Suppressor macrophage treated with lipopolysaccharide for 4 hours (primary cell): ENCODE data around the gene TPT1.

ENCODE experiments used
- DNase-seq: peaks from one replicate; pipeline ENCODE4 v3.0.0-alpha.2; 2020

The TPT1 gene

DNA sequence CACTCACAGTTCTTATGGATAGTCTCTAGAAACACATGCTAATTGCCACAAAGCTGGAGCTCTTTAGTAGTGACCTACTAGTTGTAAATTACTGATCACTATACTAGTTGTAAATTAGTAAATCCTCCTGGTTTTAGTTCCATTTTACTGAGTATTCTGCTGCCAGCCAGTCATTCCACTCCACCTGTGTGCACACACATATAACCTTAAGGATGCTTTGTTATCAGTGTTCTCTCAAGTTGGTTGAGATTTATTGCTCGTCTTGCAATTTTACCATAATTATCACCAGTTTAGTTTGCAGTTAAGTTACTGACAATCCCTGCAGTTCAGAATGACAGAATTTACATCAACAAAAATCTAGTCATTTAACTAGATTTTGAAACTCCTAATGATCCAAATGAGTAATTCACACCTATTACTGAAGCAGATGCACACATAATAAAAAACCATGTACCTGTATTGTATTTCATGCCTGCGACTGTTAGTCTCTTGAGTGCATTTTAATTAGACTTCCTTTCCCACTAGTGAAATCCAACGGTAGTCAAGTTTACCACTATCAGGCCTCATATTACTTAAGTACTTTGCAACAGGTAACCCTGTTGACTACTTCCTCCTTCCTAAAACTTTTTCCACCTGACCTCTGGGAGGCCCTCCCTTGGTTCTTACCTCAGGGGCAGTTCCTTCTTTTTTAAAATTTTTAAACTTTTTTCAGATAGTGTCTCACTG lies 7.6 kb downstream of the TPT1 start:
- DNase-seq = no peak

DNA sequence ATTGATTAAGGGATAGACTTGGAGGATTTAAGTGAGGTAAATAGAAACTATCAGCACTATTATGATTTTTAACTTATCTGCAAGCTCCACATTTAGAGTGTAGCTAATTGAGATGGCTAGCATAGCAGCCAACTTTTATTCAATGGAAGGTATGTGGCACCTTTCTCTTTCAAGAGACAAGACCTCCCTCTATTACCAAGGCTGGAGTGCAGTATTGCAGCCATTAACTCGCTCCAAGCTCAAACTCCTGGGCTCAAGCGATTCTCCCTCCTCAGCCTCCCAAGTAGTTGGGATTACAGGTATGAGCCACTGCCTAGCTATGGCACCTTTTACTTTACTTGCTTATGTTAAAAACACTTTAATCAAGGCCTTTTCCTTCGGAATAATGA lies 8.2 kb downstream of the TPT1 start:
- no peak for DNase-seq

DNA sequence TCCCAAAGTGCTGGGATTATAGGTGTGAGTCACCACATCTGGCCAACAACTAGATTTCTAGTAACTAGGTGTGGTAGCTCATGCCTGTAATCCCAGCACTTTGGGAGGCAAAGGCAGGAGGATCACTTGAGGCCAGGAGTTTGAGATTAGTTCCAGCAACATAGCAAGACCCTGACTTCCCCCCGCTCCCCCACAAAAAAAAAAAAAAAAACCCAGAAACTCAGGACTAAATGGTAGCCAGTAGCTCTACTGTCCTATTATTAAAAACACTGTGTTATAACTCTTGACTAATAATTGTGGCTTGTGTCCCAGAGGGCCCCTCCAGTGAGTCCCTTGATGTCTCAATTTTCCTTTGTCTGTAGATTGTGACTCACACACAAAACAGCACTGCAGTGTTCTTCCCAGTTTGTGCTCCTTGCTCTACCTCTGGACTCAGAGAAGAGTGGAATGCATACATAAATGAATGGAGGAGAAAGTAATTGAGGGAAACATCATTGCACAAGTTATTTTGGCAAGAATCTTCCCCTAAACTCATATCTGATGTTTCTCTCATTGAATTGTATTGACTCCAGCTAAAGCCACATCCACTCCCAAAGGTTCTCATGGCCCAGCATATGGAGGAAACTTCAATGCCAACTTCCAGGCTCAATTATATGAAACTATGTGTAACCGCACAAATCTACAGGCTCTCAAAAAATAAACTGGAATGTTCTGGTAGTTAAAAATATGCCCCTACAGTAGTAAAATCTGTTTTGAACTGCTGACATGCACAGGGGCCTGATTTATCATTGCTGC lies 8.8 kb downstream of the TPT1 start:
- DNase-seq = peak; percentile 63

DNA sequence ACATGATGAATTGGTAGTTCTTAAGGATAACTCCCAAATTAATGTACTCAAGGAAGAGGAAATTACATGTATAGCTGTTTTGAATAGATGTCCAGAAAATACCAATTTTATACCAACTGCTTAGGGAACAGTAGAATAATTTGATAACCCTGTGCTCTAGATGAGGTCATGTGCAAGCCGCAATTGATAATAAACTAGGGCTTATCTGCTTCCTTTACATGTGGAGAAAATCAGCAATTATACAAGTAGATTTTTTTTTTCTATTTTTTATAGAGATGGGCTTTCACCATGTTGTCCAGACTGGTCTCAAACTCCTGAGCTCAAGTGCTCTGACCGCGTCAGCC lies 9.3 kb downstream of the TPT1 start:
- no peak for DNase-seq

DNA sequence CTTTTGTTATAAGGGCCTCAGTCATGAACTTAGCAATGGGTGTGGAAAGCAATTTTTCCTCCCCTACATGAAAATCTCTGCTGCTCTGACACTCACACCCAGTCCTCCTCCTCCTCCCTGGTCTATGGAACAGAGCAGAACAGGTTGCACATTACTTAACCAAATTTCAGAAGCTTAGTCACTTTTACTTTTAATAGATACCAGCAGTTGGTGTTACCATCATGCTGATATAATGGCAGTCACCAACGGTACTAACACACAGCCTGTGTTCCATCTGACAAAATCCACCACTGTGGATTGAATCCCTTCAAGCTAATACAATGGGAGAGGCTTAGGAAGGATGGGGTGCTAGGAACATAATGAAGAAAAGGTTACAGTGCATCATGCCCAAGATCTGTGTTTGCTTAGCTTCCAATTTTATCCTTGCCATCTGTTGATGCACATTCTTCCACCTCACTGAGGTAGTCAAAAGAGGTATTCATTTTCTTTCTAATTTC lies 9.8 kb downstream of the TPT1 start:
- DNase-seq = no peak

DNA sequence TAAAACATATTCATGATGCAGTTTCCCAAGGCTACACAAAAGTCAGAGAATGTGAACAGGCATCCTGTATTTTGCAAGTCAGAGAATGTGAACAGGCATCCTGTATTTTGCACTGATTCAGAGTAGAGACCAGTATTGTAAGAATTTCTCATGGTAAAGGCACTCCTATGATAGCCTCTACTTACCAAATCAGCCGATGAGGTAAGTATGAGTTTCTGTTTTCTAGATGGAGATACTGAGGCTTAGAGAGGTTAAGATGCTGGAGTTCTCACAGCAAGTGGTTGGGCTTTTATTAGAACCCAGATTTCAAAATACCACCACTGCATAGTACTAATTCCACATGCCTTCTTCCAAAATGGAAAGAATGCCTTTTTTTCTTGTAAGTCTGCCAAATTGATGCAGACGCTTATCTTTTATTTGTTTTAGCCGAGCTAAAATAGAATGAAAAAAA lies 12.3 kb downstream of the TPT1 start:
- no peak for DNase-seq

DNA sequence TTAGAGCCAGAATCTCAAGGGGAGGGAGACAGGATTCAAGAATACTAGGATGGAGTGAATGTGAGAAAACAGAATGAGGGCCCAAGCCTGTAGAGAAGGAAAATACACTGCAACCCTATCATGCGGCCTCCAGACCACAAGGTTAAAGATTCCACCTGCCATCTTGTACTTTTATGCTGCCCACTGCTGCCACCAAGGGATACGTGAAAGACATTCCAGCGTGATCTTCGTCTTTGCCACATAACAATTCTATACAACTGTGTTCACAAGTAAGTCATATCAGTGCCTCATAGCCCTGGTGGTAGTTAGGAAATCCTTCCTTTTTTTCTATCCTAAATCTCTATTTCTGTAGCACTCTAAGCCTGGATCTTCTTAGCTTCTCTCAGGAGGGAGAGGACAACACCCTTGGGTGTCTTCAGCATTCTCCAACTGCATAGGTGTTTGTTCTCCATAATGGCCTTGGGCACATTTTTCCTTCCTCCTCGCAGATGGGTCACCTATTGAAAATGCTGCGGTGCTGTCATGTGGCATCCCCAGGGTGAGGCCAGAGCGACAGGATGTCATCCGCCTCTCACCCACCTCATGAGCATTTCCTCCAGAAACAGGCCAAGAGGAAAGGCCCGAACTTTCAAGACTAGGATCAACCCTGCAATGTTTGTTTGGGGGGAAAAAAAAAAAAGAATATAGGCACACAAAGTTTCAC lies 13.6 kb downstream of the TPT1 start:
- no peak for DNase-seq

DNA sequence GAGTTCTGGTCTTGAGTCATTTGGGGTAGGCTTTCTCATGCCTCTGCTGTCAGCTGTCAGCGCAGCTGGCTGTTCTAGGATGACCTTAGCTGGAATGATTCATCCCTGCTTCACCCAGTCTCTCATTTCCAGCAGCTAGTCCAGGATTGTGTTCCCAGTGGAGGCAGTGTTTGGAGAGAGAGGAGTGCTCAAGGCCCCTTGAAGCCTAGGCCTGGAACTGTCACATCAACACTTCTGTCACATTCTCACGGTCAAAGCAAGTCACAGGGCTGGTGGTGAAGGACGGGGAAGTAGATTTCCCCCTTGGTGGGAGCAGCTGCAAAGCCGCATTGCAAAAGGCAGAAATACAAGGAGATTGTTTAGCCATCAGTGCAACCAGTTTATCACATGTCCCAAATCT lies 15.2 kb downstream of the TPT1 start:
- DNase-seq = peak; percentile 79

DNA sequence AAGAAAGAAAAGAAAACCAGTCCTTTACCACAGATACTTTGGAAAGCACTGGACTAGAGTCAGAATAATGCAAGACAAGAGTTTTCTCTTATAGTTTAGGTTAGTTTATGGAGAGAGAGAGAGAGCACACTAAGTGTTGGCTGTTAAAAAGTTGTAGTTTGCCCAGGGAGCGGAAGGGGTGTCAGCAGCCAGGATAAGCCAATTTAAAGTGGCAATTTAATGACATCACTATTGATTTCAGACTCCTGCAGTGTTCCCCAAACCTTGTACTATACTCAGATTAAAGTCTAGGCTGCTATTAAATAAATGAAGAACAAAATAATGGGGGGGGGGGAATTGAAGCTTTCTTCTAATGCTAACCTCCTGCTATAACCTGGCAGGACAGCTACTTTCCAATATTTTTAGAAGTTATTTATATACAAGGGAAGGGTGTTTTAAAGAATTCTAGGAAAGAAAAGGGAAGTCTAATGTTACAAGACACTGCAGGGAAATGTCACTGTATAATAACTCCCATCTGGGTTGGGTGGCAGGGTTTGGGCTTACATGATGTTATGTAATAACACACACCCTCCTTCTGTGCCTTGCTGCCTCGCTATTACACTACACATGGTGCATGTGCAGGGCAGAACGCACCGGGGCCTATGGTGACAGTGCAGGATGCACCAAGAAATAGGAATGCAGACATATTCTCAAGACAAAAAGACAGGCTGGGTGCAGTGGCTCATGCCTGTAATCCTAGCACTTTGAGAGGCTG lies 19.9 kb downstream of the TPT1 start:
- DNase-seq = peak; percentile 72

DNA sequence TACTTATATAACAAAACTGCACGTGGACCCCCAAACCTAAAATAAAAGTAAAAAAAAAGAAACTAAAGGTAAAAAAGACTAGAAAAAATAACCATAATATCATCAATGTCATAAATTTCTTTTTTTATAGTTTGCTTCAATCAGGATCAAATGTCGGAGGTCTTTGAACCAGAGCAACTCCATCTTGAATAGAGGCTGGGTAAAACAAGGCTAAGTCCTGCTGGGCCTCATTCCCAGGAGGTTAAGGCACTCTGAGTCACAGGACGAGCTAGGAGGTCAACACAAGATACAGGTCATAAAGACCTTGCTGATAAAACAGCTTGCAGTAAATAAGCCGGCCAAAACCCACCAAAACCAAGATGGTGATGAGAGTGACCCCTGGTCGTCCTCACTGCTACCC lies 24.0 kb downstream of the TPT1 start:
- no peak for DNase-seq

DNA sequence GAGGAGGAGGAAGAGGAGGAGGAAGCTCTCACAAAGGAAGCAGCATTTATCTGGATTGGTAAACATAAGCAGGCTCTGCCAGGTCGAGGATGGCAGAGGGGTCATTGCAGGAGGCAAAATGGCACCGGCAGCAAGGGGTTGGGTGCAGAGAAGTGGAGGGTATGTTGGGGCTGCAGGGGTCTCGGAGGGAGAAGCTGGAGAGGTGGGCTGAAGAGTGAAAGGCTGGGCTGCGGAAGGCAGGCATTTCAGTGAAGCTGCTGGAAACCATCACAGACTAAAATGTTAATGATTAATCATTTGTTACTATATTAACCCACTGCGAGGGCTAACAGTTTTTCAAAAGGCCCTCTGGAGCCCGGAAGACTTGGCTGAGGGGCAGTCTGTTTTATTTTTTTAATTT lies 24.6 kb downstream of the TPT1 start:
- DNase-seq = no peak

DNA sequence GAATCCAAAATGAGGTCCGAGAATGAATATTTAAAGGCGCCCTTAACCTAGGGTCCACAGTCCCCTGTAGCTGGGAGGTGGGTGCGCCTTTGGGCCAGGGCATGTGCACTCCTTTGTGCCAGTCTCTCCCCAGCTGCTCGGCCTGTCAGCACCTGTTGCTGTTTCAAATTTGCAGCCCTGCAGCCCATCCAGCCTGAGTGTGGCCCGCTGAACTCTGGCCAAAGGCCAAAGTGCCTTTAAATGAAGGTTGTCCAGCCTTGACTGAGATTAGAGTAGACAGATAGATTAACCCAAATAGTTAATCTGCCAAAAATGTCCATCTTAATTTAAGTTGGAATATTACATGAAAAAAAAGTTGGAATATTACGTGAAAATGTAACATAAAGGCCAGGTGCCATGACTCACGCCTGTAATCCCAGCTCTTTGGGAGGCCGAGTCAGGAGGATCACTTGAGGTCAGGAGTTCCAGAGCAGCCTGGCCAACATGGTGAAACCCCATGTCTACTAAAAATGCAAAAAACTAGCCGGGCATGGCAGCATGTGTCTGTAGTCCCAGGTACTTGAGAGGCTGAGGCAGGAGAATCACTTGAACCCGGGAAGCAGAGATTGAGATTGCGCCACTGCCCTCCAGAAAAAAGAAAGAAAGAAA lies 25.3 kb downstream of the TPT1 start:
- DNase-seq = no peak

DNA sequence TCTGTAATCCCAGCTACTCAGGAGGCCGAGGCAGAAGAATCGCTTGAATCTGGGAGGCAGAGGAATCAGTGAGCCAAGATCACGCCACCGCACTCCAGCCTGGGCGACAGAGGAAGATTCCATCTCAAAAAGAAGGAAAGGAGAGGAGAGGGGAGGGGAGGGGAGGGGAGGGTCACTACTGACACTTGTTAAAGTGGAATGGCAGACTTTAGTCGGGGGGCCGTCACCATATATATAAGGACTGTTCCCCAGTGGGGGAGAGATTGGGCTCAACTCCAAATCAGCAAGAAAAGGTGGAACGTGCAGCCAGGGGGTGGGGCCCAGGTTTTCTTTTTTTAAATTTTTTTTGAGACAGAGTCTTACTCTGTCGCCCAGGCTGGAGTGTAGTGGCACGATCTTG lies 26.2 kb downstream of the TPT1 start:
- no peak for DNase-seq

DNA sequence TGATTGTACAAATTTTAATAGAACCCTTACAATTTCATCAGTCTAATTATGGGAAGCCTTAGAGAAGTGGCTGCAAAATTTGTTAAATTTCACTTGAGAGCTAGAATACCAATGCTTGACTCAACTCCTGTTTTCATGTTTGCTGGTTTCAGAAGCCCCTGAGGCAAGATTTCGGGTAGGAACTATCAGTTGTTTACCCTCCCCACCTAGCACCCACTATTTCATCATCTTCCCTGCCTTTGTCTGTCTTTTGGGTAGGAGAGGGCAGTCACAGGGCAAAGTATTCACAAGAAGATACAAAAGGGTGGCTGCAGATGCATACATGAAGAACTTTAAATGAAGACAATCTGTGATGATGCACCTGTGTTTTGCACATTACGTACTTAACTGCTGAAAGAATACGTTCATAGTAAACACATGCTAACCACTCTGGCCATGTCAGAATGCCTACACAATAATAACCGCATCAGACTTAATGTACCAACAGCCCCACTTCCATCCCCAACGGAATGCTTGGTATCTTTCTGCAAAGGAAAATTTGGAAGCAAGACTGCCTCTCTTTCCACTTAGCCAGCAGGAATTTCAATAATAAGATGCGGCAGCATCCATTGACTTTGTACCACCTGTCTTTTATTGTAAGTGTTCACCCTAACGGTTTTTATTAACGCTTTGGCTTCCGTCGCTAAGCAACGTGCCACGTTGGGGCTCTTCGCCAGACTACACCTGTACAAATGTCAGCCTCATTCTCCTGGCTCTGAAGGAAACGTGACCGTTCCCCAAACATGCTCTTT lies 30.4 kb downstream of the TPT1 start:
- no peak for DNase-seq

DNA sequence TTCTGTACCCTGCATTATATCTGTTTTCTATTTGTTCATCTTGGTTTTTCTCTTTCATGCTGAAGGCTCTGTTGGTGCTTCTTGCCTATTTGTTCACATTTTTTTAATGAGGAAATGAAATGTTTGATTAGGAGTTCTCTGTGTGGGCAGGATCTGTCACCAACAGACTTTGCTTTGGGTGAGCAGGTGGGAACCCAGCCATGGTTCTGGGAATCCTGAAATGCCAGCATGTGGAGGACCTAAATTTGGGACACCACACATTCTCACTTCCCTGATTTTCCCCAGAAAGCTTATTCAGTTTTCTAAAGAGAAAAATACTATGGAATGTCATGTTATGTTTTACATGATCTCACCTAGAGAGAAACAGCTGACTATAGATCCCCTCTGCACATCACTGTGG lies 34.0 kb downstream of the TPT1 start:
- no peak for DNase-seq

DNA sequence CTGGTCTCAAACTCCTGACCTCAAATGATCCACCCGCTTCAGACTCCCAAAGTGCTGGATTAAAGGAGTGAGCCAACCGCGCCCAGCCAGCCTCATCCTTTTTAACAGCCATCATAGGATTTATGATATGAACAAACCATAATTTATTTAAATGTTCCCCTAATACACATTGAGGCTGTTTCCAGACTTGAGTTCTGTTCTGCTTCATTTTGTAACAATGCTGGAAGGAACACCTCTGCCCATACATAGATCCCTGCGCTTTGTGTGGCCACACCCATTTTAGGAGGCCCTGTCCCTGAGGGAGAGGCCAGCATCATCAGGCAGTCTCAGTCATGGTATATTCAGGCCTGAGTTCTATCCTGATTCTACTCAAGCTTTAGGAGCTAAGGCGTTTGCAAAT lies 35.9 kb downstream of the TPT1 start:
- no peak for DNase-seq

DNA sequence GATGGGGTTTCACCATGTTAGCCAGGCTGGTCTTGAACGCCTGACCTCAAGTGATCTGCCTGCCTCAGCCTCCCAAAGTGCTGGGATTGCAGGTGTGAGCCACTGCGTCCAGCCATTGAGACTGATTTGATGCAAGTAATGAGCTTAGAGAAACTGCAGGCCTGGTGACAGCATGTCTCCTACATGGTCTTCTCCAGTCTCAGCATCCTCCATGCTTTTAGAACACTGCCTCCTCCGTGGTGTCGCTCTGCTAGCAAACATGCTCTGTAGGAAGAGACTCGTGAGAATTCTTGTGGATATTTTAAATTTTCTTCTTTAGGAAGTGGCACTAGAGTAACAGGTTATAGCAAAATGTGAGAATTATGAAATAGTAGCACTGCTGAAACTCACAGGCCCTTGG lies 37.1 kb downstream of the TPT1 start:
- DNase-seq = no peak

DNA sequence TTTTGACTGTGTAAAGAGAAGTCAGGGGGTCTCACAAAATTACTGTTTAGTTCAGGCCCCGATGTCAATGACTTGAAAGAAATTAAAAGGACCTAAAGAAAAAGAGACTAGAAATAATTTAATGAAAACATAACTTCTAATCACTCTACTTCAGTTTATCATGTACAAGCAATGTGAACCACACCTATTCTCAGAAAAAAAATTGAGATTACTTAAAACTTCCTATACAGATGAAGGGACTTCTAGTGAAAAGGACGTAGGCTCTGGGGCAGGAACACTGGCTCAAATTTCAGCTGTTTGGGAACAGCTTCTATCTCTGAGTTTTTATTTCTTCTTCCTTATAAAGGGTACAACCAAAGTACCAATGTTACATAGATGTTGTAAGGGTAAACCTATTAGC lies 38.0 kb downstream of the TPT1 start:
- DNase-seq = no peak

DNA sequence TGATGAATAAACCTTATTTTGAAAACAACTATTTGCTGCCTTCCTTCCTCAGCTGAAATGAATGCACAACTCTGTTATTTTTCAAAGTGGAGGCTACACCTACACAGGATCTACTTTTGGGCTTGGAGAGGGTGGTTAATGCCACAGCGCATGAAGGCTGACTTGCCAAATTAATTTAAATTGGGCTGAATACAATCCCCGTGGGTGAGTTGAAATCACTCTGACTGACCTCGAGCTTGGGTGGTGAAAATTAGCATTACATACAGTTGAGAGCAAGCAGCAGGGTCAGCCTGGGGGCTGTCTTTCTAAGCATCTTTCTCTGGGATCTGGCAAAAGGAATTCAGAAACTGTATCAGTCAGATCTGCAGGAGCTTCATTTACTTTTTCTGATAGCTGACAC lies 38.5 kb downstream of the TPT1 start:
- no peak for DNase-seq

DNA sequence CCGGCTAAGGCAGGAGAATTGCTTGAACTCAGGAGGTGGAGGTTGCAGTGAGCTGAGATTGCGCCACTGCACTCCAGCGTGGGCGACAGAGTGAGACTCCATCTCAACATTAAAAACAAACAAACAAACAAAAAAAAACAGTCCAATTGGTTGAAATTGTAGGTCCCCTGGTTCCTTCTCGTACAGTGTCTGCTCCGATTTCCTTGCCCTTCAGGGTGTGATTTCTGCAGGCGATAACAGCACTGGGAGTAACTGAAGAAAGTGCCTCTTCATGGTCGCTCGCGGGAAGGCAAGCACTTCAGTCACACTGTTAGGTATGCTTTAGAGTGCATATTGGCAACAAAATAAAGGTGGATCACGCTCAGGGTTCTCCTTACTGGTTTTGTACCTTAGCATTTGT lies 39.7 kb downstream of the TPT1 start:
- DNase-seq = no peak

DNA sequence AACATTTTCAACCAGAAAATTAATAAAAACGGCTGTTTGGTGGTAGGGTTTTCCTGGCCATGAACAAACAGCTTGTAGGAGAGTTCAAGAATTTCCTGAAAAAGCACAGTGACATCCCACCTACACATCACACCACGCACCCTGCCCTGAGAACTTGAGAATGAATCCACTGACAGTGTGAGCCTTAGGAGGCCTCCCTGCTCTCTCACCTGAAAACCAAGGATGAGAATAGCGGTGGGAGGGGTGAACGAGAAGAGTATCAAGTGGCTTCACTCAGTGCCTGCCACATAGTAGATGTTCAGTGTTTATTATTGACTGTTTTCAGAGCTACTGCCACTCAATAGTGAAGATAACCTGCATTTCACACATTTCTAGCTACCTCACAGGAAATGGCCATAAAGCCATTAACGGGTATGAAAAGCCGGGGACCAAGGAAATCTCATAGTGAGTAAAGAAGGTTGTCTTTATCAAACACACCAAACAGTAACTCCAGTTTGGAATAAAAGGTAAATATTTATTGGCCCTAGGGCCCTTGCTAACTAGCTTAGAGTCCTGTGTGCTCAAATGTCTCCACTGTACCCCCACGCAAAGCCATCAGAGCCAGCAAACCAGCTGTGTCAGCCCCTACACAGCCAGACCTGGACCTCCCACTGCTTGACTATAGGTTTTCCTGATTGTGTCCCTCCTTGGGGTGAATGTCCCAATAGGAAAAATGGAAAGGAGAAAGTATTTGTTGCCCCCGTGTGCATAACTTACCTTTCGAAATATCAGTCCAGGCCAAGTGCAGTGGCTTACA lies 40.6 kb downstream of the TPT1 start:
- no peak for DNase-seq
